DND-41 (cell line): ENCODE results near the gene EYA4.

Experiments used
- ATAC-seq: fragments of 200-7000 bp; cut with Tn5 transposase; 3 replicates; pipeline ENCODE4 v1.9.1; 2021; ENCODE audit warnings: low read depth; ENCODE audit not compliant: insufficient read depth
- DNase-seq: peaks from one replicate; pipeline ENCODE4 v3.0.0-alpha.2; 2020
- H2AFZ ChIP-seq: 2 replicates; pipeline ENCODE4 v1.6.0; 2012; ENCODE audit warnings: low read depth, low read length
- H3K27ac ChIP-seq: 2 replicates; pipeline ENCODE4 v1.5.1; 2012; ENCODE audit warnings: low read length, inconsistent platforms
- H3K27me3 ChIP-seq: fragments of 200-600 bp; sonication (generic); 2 replicates; pipeline ENCODE4 v1.6.0; 2012; ENCODE audit warnings: low read length, mild to moderate bottlenecking, inconsistent platforms; ENCODE audit not compliant: insufficient read depth, poor library complexity
- H3K36me3 ChIP-seq: 2 replicates; pipeline ENCODE4 v1.5.1; 2012; ENCODE audit warnings: low read length, inconsistent platforms; ENCODE audit not compliant: insufficient read depth
- H3K4me1 ChIP-seq: 2 replicates; pipeline ENCODE4 v1.5.1; 2012; ENCODE audit warnings: mild to moderate bottlenecking, low read length; ENCODE audit not compliant: insufficient read depth
- H3K4me2 ChIP-seq: 2 replicates; pipeline ENCODE4 v1.6.0; 2012; ENCODE audit warnings: mild to moderate bottlenecking, moderate library complexity, low read length, inconsistent platforms; ENCODE audit not compliant: insufficient read depth
- H3K4me3 ChIP-seq, 2 experiments: fragments of 200-600 bp in 1 of 2; shearing (Covaris generic) in 1 of 2; 2 replicates each; pipeline ENCODE4 v1.5.1; 2012 to 2016; ENCODE audit warnings: inconsistent platforms in 2 of 2, low read length in 2 of 2, mild to moderate bottlenecking in 2 of 2, low read depth in 1 of 2, moderate library complexity in 1 of 2
- H3K79me2 ChIP-seq: 2 replicates; pipeline ENCODE4 v1.6.0; 2012; ENCODE audit warnings: low read length, inconsistent platforms; ENCODE audit not compliant: insufficient read depth
- H3K9ac ChIP-seq: 2 replicates; pipeline ENCODE4 v1.6.0; 2012; ENCODE audit warnings: low read depth, mild to moderate bottlenecking, inconsistent platforms, low read length, moderate library complexity
- H3K9me3 ChIP-seq: 2 replicates; pipeline ENCODE4 v1.5.1; 2012; ENCODE audit warnings: low read length, moderate library complexity, mild to moderate bottlenecking, inconsistent platforms; ENCODE audit not compliant: insufficient read depth, severe bottlenecking
- H4K20me1 ChIP-seq: 2 replicates; pipeline ENCODE4 v1.6.0; 2012; ENCODE audit warnings: low read length; ENCODE audit not compliant: insufficient read depth
- EZH2 ChIP-seq: IDR thresholded peaks from 3 replicates; pipeline ENCODE4 v1.6.1; 2012; ENCODE audit warnings: borderline replicate concordance, low read depth, mild to moderate bottlenecking, moderate library complexity, low read length, inconsistent platforms; ENCODE audit not compliant: severe bottlenecking
- TF ChIP-seq, protein P1 (sequence below): IDR thresholded peaks from 2 replicates; pipeline ENCODE4 v1.5.1; 2012; ENCODE audit warnings: borderline replicate concordance, low read length, moderate library complexity, mild to moderate bottlenecking; ENCODE audit not compliant: poor library complexity, severe bottlenecking; ENCODE audit errors: extremely low read depth

The EYA4 gene

DNA sequence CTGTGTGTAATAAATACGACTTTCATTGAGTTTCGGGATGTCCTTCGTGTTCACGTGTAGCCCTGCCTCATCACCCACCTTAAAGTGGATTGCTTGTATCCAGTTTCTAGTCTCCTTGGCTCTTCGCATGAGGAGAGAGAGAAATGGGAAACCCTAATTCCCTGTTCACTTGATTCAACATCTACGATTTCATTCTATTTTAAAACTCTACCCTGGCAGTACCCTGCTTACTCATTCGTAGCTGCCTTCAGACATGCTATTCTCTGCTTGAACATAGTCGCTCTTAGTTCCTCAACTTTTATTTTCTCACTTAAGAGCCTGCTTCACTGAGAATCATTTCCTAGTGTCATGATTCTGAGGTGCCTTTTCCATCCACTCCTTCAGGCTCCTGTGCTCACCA lies 163.6 kb downstream of the EYA4 start:
- Histone ChIP-seq H3K27me3 (no peaks in the 10 kb centered on the region), H3K27ac (no peak overlapping the region), H4K20me1 (no peaks in the 10 kb centered on the region), H3K4me2 (no peak overlapping the region), H3K4me1 (no peaks in the 10 kb centered on the region), H2AFZ (no peak overlapping the region), H3K9ac (no peak overlapping the region), H3K36me3 (no peaks in the 10 kb centered on the region), H3K4me3 (no peak overlapping the region), H3K79me2 (no peaks in the 10 kb centered on the region), H3K9me3 (no peaks in the 10 kb centered on the region)
- TF ChIP-seq, protein P1, sequence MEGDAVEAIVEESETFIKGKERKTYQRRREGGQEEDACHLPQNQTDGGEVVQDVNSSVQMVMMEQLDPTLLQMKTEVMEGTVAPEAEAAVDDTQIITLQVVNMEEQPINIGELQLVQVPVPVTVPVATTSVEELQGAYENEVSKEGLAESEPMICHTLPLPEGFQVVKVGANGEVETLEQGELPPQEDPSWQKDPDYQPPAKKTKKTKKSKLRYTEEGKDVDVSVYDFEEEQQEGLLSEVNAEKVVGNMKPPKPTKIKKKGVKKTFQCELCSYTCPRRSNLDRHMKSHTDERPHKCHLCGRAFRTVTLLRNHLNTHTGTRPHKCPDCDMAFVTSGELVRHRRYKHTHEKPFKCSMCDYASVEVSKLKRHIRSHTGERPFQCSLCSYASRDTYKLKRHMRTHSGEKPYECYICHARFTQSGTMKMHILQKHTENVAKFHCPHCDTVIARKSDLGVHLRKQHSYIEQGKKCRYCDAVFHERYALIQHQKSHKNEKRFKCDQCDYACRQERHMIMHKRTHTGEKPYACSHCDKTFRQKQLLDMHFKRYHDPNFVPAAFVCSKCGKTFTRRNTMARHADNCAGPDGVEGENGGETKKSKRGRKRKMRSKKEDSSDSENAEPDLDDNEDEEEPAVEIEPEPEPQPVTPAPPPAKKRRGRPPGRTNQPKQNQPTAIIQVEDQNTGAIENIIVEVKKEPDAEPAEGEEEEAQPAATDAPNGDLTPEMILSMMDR: no peak
- TF ChIP-seq EZH2: no peak
- no peak for ATAC-seq
- no peak for DNase-seq

DNA sequence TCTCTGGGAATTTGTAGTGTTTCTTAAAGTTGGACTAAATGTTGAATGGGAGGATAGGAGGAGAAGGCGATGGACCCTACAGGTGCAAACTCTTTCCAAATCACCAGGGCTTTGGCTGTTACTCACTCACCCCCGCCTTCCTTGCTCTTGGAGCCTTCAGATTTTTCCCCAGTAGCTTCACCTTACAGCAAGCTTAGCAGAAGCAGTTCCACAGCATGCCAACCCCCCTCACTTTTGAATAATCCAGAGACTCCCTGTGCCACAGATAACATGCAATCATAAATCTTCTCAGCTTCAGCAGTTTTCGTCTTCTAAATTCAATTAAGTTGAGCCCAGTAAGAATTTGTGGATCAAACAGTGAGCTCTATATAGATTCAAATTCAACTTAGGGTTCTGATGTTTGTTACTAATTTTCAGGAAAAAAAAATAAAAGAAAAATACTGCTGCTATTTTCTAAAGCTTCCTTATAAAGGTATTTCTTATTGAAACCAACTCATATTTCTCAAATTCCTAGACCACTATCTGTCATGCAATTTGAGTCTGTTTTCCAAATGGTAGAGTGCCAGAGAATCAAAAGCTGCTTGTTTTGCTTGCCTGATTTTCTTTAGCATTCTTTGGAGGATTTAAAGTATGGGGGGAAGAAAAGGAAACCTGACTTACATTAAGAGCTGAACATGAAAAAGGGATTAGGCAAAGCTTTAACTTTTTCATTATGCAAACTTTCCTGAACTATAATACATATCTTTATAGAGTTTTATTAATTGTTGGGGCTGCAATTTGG lies 166.4 kb downstream of the EYA4 start:
- Histone ChIP-seq H3K27me3 (no peaks in the 10 kb centered on the region), H3K4me3 (no peak overlapping the region), H2AFZ (no peak overlapping the region), H3K4me1 (no peaks in the 10 kb centered on the region), H4K20me1 (no peaks in the 10 kb centered on the region), H3K36me3 (no peaks in the 10 kb centered on the region), H3K4me2 (no peak overlapping the region), H3K9ac (no peak overlapping the region), H3K27ac (no peak overlapping the region), H3K79me2 (no peaks in the 10 kb centered on the region), H3K9me3 (no peaks in the 10 kb centered on the region)
- no peak for DNase-seq
- TF ChIP-seq, protein P1: no peak
- no peak for TF ChIP-seq EZH2
- no peak for ATAC-seq

DNA sequence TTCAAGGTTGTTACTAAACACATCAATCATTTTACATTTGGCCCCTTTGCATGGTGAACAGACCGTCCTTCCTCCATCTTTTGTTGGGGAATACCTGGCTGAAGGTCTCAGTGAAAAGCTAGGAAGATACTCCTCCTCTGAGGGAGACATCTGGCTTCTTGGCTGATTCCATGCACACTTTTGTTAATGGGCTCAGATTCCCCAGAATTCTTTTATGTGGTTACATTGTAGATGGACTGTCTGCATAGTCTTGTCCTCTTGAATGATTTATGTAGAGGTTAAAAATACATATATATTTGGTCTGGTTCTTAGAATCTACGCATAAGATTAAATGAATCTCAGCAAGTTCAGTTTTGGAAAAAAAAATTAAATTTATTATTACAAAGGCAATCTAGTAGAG lies 167.0 kb downstream of the EYA4 start:
- Histone ChIP-seq H3K4me2 (no peak overlapping the region), H3K36me3 (no peaks in the 10 kb centered on the region), H3K4me3 (no peak overlapping the region), H3K27ac (no peak overlapping the region), H4K20me1 (no peaks in the 10 kb centered on the region), H3K4me1 (no peaks in the 10 kb centered on the region), H3K79me2 (no peaks in the 10 kb centered on the region), H3K9ac (no peak overlapping the region), H2AFZ (no peak overlapping the region), H3K27me3 (no peaks in the 10 kb centered on the region), H3K9me3 (no peaks in the 10 kb centered on the region)
- no peak for ATAC-seq
- TF ChIP-seq EZH2: no peak
- TF ChIP-seq, protein P1: no peak
- DNase-seq: no peak

DNA sequence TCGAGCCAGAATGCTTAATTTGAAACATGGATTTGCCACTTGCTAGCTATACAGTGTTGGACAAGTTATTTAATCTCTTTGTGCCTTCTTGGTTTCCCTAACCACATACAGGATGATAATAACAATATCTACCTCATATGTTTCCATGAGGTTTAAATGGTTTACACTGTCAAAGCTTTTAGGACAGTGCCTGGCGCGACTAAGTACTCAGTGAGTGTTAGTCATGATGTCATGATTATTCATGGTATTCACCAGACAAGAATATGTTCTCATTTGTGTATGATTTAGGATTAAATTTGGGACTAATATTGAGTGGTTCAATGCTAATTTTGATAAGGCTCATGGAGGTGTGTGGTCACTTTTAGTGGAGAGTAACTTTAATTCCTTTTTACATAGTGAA lies 167.4 kb downstream of the EYA4 start:
- DNase-seq (no peak), ATAC-seq (no peak)
- Histone ChIP-seq H2AFZ (no peak overlapping the region), H3K4me2 (no peak overlapping the region), H3K27me3 (no peaks in the 10 kb centered on the region), H3K9me3 (no peaks in the 10 kb centered on the region), H3K27ac (no peak overlapping the region), H3K4me3 (no peak overlapping the region), H4K20me1 (no peaks in the 10 kb centered on the region), H3K9ac (no peak overlapping the region), H3K4me1 (no peaks in the 10 kb centered on the region), H3K79me2 (no peaks in the 10 kb centered on the region), H3K36me3 (no peaks in the 10 kb centered on the region)
- TF ChIP-seq, protein P1: no peak
- no peak for TF ChIP-seq EZH2
